Measurements from ENCODE around the gene ZNF230.

The ZNF230 gene

GRCh38 chr19:44032001-44032610 is 29.3 kb downstream of the ZNF230 start:
- intact Hi-C loops (cut with DNase I; ENCODE audit: low total_unique reads): no loop called here
- Histone ChIP-seq H3K4me3 (no peak overlapping the region), H3K36me3 (peaks cover 63 to 79% (median 70%) of the 10 kb centered on the region in 3 donors), H3K4me1 (no peaks in the 10 kb centered on the region), H3K27me3 (no peaks in the 10 kb centered on the region), H3K27ac (no peak overlapping the region), H3K9me3 (peaks cover 4 to 95% (median 83%) of the 10 kb centered on the region in 3 donors)
- TF ChIP-seq, protein P1, sequence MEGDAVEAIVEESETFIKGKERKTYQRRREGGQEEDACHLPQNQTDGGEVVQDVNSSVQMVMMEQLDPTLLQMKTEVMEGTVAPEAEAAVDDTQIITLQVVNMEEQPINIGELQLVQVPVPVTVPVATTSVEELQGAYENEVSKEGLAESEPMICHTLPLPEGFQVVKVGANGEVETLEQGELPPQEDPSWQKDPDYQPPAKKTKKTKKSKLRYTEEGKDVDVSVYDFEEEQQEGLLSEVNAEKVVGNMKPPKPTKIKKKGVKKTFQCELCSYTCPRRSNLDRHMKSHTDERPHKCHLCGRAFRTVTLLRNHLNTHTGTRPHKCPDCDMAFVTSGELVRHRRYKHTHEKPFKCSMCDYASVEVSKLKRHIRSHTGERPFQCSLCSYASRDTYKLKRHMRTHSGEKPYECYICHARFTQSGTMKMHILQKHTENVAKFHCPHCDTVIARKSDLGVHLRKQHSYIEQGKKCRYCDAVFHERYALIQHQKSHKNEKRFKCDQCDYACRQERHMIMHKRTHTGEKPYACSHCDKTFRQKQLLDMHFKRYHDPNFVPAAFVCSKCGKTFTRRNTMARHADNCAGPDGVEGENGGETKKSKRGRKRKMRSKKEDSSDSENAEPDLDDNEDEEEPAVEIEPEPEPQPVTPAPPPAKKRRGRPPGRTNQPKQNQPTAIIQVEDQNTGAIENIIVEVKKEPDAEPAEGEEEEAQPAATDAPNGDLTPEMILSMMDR (IDR thresholded peaks at IDR 0.05): no peak
- no peak for DNase-seq

- TF ChIP-seq, protein P1 (IDR thresholded peaks at IDR 0.05): no peak
- Histone ChIP-seq H3K36me3 (peaks cover 0 to 3% (median 0%) of the 10 kb centered on the region in 3 donors), H3K27me3 (peaks cover 0 to 6% of the 10 kb centered on the region in 2 donors), H3K4me3 (no peak overlapping the region), H3K27ac (no peak overlapping the region), H3K4me1 (no peaks in the 10 kb centered on the region), H3K9me3 (peaks cover 0 to 44% (median 14%) of the 10 kb centered on the region in 3 donors)
- no peak for DNase-seq
- intact Hi-C loops (cut with DNase I; ENCODE audit: low total_unique reads): no loop called here
These were observed 39.4 kb downstream of the ZNF230 start for GRCh38 chr19:44042147-44042546.

DNA sequence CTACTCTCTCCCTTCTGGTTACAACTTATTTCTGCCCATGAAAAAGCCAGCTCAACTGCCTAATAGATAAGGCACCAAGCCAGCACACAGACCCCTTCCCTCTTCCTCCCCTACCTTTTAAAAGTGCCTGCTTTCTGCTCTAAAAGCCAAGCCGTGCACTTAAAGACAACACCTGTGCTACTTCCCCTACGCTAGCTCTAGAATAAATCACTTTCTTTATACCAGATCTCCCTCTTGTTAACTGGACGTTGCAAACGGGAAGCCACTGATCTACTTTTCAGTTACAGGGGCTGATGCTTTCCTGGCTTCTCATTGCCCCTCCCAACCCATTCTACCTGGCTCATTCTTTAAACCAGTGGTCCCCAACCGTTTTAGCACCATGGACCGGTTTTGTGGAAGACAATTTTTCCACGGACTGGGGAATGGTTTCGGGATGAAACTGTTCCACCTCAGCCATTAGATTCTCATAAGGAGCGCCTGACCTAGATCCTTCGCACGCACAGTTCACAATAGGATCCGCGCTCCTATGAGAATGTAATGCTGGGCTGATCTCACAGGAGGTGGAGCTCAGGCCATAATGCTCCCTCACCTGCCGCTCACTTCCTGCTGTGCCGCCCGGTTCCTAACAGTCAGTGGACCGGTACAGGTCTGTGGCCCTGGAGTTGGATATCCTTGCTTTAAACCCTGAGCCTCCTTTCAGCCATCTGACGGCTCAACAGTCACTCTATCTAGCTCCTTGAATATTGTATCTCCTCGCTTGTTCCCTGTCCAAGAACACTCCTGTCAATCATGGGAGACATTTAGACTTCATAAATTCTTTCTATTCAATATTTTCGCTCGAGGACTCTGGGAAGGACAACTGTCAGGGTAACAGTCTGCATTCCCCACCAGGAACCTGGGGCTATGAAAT is 48.2 kb downstream of the ZNF230 start:
- TF ChIP-seq, protein P1 (IDR thresholded peaks at IDR 0.05): no peak
- Histone ChIP-seq H3K4me1 (peaks cover 0 to 19% (median 12%) of the 10 kb centered on the region in 4 donors), H3K9me3 (no peaks in the 10 kb centered on the region), H3K36me3 (peaks cover 9 to 17% (median 10%) of the 10 kb centered on the region in 3 donors), H3K4me3 (peak overlapping the region; percentile 63 to 91), H3K27ac (peak overlapping the region; percentile 29 to 77), H3K27me3 (peaks cover 0 to 4% of the 10 kb centered on the region in 2 donors)
- intact Hi-C loops (cut with DNase I; ENCODE audit: low total_unique reads): loop anchor here (10.0 kb wide), 1 partner anchor 46 kb away; the partner anchor contains the start of gene ZNF230
- DNase-seq: no peak

DNA sequence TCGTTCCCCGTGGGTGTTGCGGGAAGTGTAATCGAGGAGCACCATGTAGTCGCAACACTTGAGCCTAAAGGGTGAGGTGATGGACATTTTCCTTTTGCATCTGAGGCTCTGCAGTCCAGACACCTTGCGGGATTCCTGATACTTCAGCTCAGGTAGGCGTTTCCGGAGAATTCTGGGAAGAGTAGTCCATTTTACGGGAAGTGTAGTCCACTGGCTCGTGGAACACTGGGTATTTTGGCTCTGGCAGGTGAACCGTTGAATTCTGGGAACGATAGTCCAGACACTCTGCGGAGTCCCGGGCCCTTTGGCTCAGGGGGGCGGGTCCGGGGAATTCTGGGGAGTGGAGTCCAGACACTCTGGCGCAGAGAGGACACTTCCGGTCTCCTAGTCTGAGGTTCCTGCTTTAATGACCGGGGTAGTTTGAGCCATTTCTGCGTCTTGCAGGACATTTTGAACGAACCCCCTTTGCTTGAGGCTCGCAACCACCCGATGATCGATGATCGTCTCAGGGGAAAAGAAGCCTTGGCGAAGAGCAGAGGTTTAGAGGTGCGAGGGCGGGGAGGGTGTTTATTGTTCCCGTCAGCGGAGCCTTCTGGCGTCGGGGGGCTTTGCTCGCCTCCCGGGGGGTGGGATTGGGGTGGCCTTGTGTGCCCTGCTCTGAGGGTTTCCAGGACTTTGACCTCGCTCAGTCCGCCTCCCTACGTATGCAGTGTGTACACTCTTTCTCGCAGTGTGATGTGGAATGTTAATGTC is 49.1 kb downstream of the ZNF230 start, which contains the start of gene ZNF223:
TSS of gene ZNF223 (plus strand) at position 387 of the 753 bp plus-strand sequence. CDS start 3,141 bp downstream, outside the sequence.
- H3K36me3 ChIP-seq: peaks cover 11 to 23% (median 13%) of the 10 kb centered on the region in 3 donors
- H3K27ac ChIP-seq: peak within 1 kb of the TSS; percentile 69 to 77
- DNase-seq: peak; percentile 96 to 98
- H3K4me3 ChIP-seq: peak within 1 kb of the TSS; percentile 63 to 91
- TF ChIP-seq, protein P1 (IDR thresholded peaks at IDR 0.05): no peak
- no peaks in the 10 kb centered on the region for H3K9me3 ChIP-seq
- peaks cover 0 to 19% (median 12%) of the 10 kb centered on the region in 4 donors for H3K4me1 ChIP-seq
- H3K27me3 ChIP-seq: peaks cover 0 to 4% of the 10 kb centered on the region in 2 donors
- intact Hi-C loops (cut with DNase I; ENCODE audit: low total_unique reads): loop anchor here (2.0 to 10.0 kb wide), 2 partner anchors 47 to 101 kb away; partner anchors contain the start of genes ZNF221 and ZNF230

- intact Hi-C loops (cut with DNase I; ENCODE audit: low total_unique reads): loop anchor here (10.0 kb wide), 1 partner anchor 51 kb away; the partner anchor contains the start of gene ZNF230
These were observed 53.1 kb downstream of the ZNF230 start for GRCh38 chr19:44055870-44056269.

More at GRCh38 chr19:44055870-44056269, 53.1 kb downstream of the ZNF230 start:
- no peak for DNase-seq
- Histone ChIP-seq H3K36me3 (peaks cover 47 to 62% (median 51%) of the 10 kb centered on the region in 3 donors), H3K27ac (no peak overlapping the region), H3K4me1 (peaks cover 0 to 19% (median 11%) of the 10 kb centered on the region in 4 donors), H3K9me3 (peaks cover 0 to 11% (median 0%) of the 10 kb centered on the region in 3 donors), H3K27me3 (no peaks in the 10 kb centered on the region), H3K4me3 (no peak overlapping the region)
- TF ChIP-seq, protein P1 (IDR thresholded peaks at IDR 0.05): no peak

All from tibial artery (tissue), 4 donors.